HEK293 (cell line): ENCODE data around the gene CCDC81.

Experiments used
- IKZF3 ChIP-seq: fragments of 450-650 bp; IDR thresholded peaks from 2 replicates; pipeline ENCODE4 v1.5.0; 2018; ENCODE audit warnings: missing biosample characterization, mild to moderate bottlenecking, missing genetic modification characterization, moderate library complexity
- OVOL3 ChIP-seq: fragments of 450-650 bp; formaldehyde crosslinking; IDR thresholded peaks from 2 replicates; pipeline ENCODE4 v1.5.1; 2016; ENCODE audit warnings: missing biosample characterization, missing genetic modification characterization
- PBX3 ChIP-seq: sonication (generic); formaldehyde crosslinking; IDR thresholded peaks from 2 replicates; pipeline ENCODE4 v1.8.1; 2022; ENCODE audit warnings: mild to moderate bottlenecking, moderate library complexity, missing genetic modification reagents
- RBAK ChIP-seq: fragments of 450-650 bp; formaldehyde crosslinking; IDR thresholded peaks from 2 replicates; pipeline ENCODE4 v1.5.1; 2016; ENCODE audit warnings: missing biosample characterization, missing genetic modification characterization
- SCRT1 ChIP-seq: fragments of 450-650 bp; formaldehyde crosslinking; IDR thresholded peaks from 2 replicates; pipeline ENCODE4 v1.5.1; 2016; ENCODE audit warnings: missing biosample characterization, missing genetic modification characterization, borderline replicate concordance
- SP2 ChIP-seq: fragments of 450-650 bp; formaldehyde crosslinking; IDR thresholded peaks from 2 replicates; pipeline ENCODE4 v1.5.1; 2016; ENCODE audit warnings: missing biosample characterization, missing genetic modification characterization
- ZIC2 ChIP-seq: fragments of 450-650 bp; formaldehyde crosslinking; IDR thresholded peaks from 2 replicates; pipeline ENCODE4 v1.5.1; 2016; ENCODE audit warnings: missing biosample characterization, missing genetic modification characterization
- ZNF121 ChIP-seq: fragments of 450-650 bp; formaldehyde crosslinking; IDR thresholded peaks from 2 replicates; pipeline ENCODE4 v1.5.1; 2016; ENCODE audit warnings: missing biosample characterization, missing genetic modification characterization
- ZNF148 ChIP-seq: fragments of 450-650 bp; formaldehyde crosslinking; IDR thresholded peaks from 2 replicates; pipeline ENCODE4 v1.5.0; 2017; ENCODE audit warnings: missing biosample characterization, missing genetic modification characterization, borderline replicate concordance
- ZNF274 ChIP-seq, 2 experiments: fragments of 200-500 bp in 1 of 2; fragments of 450-650 bp in 1 of 2; sonication (Bioruptor generic) in 1 of 2; formaldehyde crosslinking in 1 of 2; IDR thresholded peaks; 2 replicates each; pipeline versions ENCODE4 v1.5.1 to v1.6.1; 2014 to 2016; ENCODE audit warnings: borderline replicate concordance in 1 of 2, inconsistent platforms in 1 of 2, low read length in 1 of 2, missing biosample characterization in 1 of 2, missing genetic modification characterization in 1 of 2
- ZNF280C ChIP-seq: fragments of 450-650 bp; formaldehyde crosslinking; IDR thresholded peaks from 2 replicates; pipeline ENCODE4 v1.5.1; 2016; ENCODE audit warnings: missing biosample characterization, missing genetic modification characterization
- ZNF280D ChIP-seq: fragments of 450-650 bp; formaldehyde crosslinking; IDR thresholded peaks from 2 replicates; pipeline ENCODE4 v1.5.1; 2016; ENCODE audit warnings: missing biosample characterization, missing genetic modification characterization
- ZNF518A ChIP-seq: fragments of 450-650 bp; formaldehyde crosslinking; conservative IDR thresholded peaks from 2 replicates; pipeline ENCODE4 v1.5.1; 2016; ENCODE audit warnings: low read depth, missing biosample characterization, missing genetic modification characterization
- ZNF639 ChIP-seq: fragments of 450-650 bp; formaldehyde crosslinking; IDR thresholded peaks from 2 replicates; pipeline ENCODE4 v1.5.1; 2016; ENCODE audit warnings: missing biosample characterization, missing genetic modification characterization
- ZNF670 ChIP-seq: fragments of 450-650 bp; formaldehyde crosslinking; IDR thresholded peaks from 2 replicates; pipeline ENCODE4 v1.5.1; 2016; ENCODE audit warnings: missing biosample characterization, missing genetic modification characterization, low read depth
- ZNF704 ChIP-seq: fragments of 450-650 bp; formaldehyde crosslinking; IDR thresholded peaks from 2 replicates; pipeline ENCODE4 v1.5.1; 2016; ENCODE audit warnings: missing biosample characterization, missing genetic modification characterization
- ZNF837 ChIP-seq: fragments of 450-650 bp; formaldehyde crosslinking; IDR thresholded peaks from 2 replicates; pipeline ENCODE4 v1.5.1; 2016; ENCODE audit warnings: missing biosample characterization, missing genetic modification characterization
- ZNF843 ChIP-seq: fragments of 450-650 bp; formaldehyde crosslinking; IDR thresholded peaks from 2 replicates; pipeline ENCODE4 v1.5.1; 2016; ENCODE audit warnings: missing biosample characterization, missing genetic modification characterization

The CCDC81 gene

GRCh38 chr11:86427441-86427840 is 52.8 kb downstream of the CCDC81 start (continued):
- TF ChIP-seq ZNF280C (tag by site-specific recombination) (no peak), PBX3 (CRISPR knock-in tag) (no peak), SCRT1 (tag by site-specific recombination) (no peak), RBAK (no peak), ZNF704 (tag by site-specific recombination) (no peak), ZNF121 (tag by site-specific recombination) (no peak), ZNF274 (IDR thresholded peaks at IDR 0.05; ENCODE audit: low read length) (no peak), ZNF274 (tag by site-specific recombination; IDR thresholded peaks at IDR 0.05; ENCODE audit: borderline replicate concordance) (no peak), ZNF670 (tag by site-specific recombination) (no peak), IKZF3 (no peak), ZNF280D (tag by site-specific recombination) (no peak), ZNF843 (no peak), ZNF639 (tag by site-specific recombination) (no peak), ZNF518A (tag by site-specific recombination) (no peak), OVOL3 (tag by site-specific recombination) (no peak), ZIC2 (tag by site-specific recombination) (no peak), SP2 (no peak), ZNF837 (tag by site-specific recombination) (no peak), ZNF148 (tag by site-specific recombination) (no peak)
- TF ChIP-seq, all 188 proteins: peak for 0
